Mucosa of descending colon (tissue), 3 donors: Measurements from ENCODE around the gene IL32. TPM values are rescaled to one million over a fixed set of nuclear protein-coding genes. Genes with fewer than 3 reads are reported as not detected.
A peak's percentile ranks its signal among the peaks of the same experiment; 100 is the strongest.

Experiments
- ATAC-seq: fragments of 200-7000 bp; cut with Tn5 transposase; one replicate; pipeline ENCODE4 v1.9.1; 2020; ENCODE audit warnings: mild to moderate bottlenecking, moderate library complexity
- DNase-seq, 3 donors: peaks; one replicate each; pipeline ENCODE4 v3.0.0-alpha.2; 2020
- H3K36me3 ChIP-seq: fragments of 200-600 bp; one replicate; pipeline ENCODE4 v1.8.0; 2021; ENCODE audit warnings: low read depth, mild to moderate bottlenecking
- H3K4me1 ChIP-seq: fragments of 200-600 bp; one replicate; pipeline ENCODE4 v1.8.0; 2021; ENCODE audit warnings: low read depth, mild to moderate bottlenecking
- H3K4me3 ChIP-seq: fragments of 200-600 bp; one replicate; pipeline ENCODE4 v1.8.0; 2021; ENCODE audit warnings: mild to moderate bottlenecking
- H3K9me3 ChIP-seq: fragments of 200-600 bp; one replicate; pipeline ENCODE4 v1.8.0; 2021; ENCODE audit warnings: mild to moderate bottlenecking
- CTCF ChIP-seq: fragments of 200-600 bp; IDR thresholded peaks from one replicate; pipeline ENCODE4 v1.8.0; 2022; ENCODE audit warnings: antibody characterized with exemption, mild to moderate bottlenecking
- intact Hi-C, 2 donors: fragments of 100-400 bp; cut with DNase I in 1 of 2; cut with micrococcal nuclease in 1 of 2; formaldehyde crosslinking; loops; one replicate each; pipeline versions ENCODE4 v1.11.0 to v1.11.1; 2022; cut with DNase I, micrococcal nuclease
- long read RNA-seq, 2 donors: library from polyadenylated mRNA; unstranded; transcript quantifications; one replicate each; pipeline ENCODE4 v2.0.0, GENCODE V29; 2019 to 2021
- total RNA-seq, 3 donors: library from RNA; stranded (reverse); fragmentation: NEBNext Ultra II Directional in 2 of 3; extraction: Animal tissue kit (Norgen Biotek cat#: 25700) in 2 of 3; gene quantifications; one replicate each; pipeline versions ENCODE4 v1.2.1 to v1.2.4, GENCODE V29; 2021 to 2023
- donor health status: DM: no; HTN: no; CAD: no; lungs with moderate emphysema.
- donor health status: DM: no; HTN: no; CAD: no.
- donor health status: DM: no; HTN: yes; CAD: no.

The IL32 gene
- total RNA-seq = 100 to 1,000 TPM; 394 to 627 (median 413) TPM
- long read RNA-seq, donor 1, transcript IL32-202 (7 exons, 1,105 nt) = minor isoform, 22 of 207 reads
- long read RNA-seq, donor 1, transcript IL32-212 (6 exons, 1,198 nt) = minor isoform, 28 of 207 reads
- long read RNA-seq, donor 1, transcript IL32-211 (7 exons, 1,272 nt) = major isoform, 79 of 207 reads
- long read RNA-seq, donor 1, transcript IL32-207 (7 exons, 892 nt) = minor isoform, 13 of 207 reads
- long read RNA-seq, donor 1, partial matches to known transcripts = 9 of 207 reads
- long read RNA-seq, donor 1, other reads (novel, unspliced or antisense) = 18 of 207 reads
- long read RNA-seq, donor 2, transcript IL32-217 (7 exons, 674 nt) = minor isoform, 12 of 229 reads
- long read RNA-seq, donor 2, transcript IL32-202 (7 exons, 1,105 nt) = minor isoform, 21 of 229 reads
- long read RNA-seq, donor 2, transcript IL32-211 (7 exons, 1,272 nt) = major isoform, 65 of 229 reads
- long read RNA-seq, donor 2, transcript IL32-212 (6 exons, 1,198 nt) = minor isoform, 35 of 229 reads
- long read RNA-seq, donor 2, partial matches to known transcripts = 12 of 229 reads
- long read RNA-seq, donor 2, other reads (novel, unspliced or antisense) = 23 of 229 reads

- no peak for TF ChIP-seq CTCF
- DNase-seq = peak; percentile 80 to 87 (median 84)
- no peaks in the 10 kb centered on the region for H3K36me3 ChIP-seq
- no peaks in the 10 kb centered on the region for H3K9me3 ChIP-seq
- peak; percentile 90 for ATAC-seq
- peaks cover 36% of the 10 kb centered on the region for H3K4me1 ChIP-seq
- H3K4me3 ChIP-seq = peak within 1 kb of the TSS; percentile 4
- intact Hi-C loops = no loop called here
Observed at GRCh38 chr16:3065069-3065741, at the start of gene IL32. IL32 (plus strand) TSS chr16:3065640; CDS start chr16:3065812, 172 bp downstream.

- ATAC-seq (no peak), DNase-seq (no peak)
- no peaks in the 10 kb centered on the region for H3K36me3 ChIP-seq
- no peak overlapping the region for H3K4me3 ChIP-seq
- no peak for TF ChIP-seq CTCF
- intact Hi-C loops = no loop called here
- peaks cover 13% of the 10 kb centered on the region for H3K4me1 ChIP-seq
- H3K9me3 ChIP-seq = no peaks in the 10 kb centered on the region
Observed at GRCh38 chr16:3015865-3016521, 49.4 kb upstream of the IL32 start.

- no peaks in the 10 kb centered on the region for H3K36me3 ChIP-seq
- DNase-seq (no peak), ATAC-seq (no peak)
- H3K4me3 ChIP-seq = no peak overlapping the region
- H3K9me3 ChIP-seq = no peaks in the 10 kb centered on the region
- no peak for TF ChIP-seq CTCF
- peaks cover 27% of the 10 kb centered on the region for H3K4me1 ChIP-seq
- intact Hi-C loops = no loop called here
Observed at GRCh38 chr16:3017344-3017743, 48.1 kb upstream of the IL32 start.

GRCh38 chr16:3017794-3018506 lies 47.5 kb upstream of the IL32 start, which contains the start of gene CLDN6:
CLDN6 (minus strand) TSS chr16:3018183; CDS start chr16:3016021, 2,162 bp downstream.
- Histone ChIP-seq H3K36me3 (no peaks in the 10 kb centered on the region), H3K4me3 (no peak within 1 kb of the TSS), H3K9me3 (no peaks in the 10 kb centered on the region), H3K4me1 (peaks cover 33% of the 10 kb centered on the region)
- DNase-seq (peak in 1 of 3 donors; percentile 62), ATAC-seq (no peak)
- TF ChIP-seq CTCF = no peak
- intact Hi-C loops = no loop called here
